ENCODE measurements around the gene TRAK1. TPM values are rescaled to one million over a fixed set of nuclear protein-coding genes. Genes with fewer than 3 reads are reported as not detected.

Gene TRAK1
- total RNA-seq, 2 donors from 2014 or later, result 17.4 to 23.8 TPM

- no peak overlapping the region for H3K27ac Mint-ChIP-seq
- H3K36me3 Mint-ChIP-seq (ENCODE audit: low read depth), result peaks cover 7% of the 10 kb centered on the region
- no peaks in the 10 kb centered on the region for H3K27me3 Mint-ChIP-seq
- H3K4me1 Mint-ChIP-seq, result peaks cover 4% of the 10 kb centered on the region
- no peaks in the 10 kb centered on the region for H3K9me3 Mint-ChIP-seq
- ATAC-seq (replicated peaks), result no peak
- H3K4me3 Mint-ChIP-seq, result no peak overlapping the region
Observed at GRCh38 chr3:42134867-42135464, 43.8 kb downstream of the TRAK1 start.

GRCh38 chr3:42139621-42140453 lies 48.7 kb downstream of the TRAK1 start:
- peaks cover 14% of the 10 kb centered on the region for H3K4me1 Mint-ChIP-seq

GRCh38 chr3:42140665-42141203 lies 49.6 kb downstream of the TRAK1 start:
- no peaks in the 10 kb centered on the region for H3K27me3 Mint-ChIP-seq
- no peak for ATAC-seq (replicated peaks)
- no peak overlapping the region for H3K4me3 Mint-ChIP-seq
- H3K4me1 Mint-ChIP-seq, result peaks cover 12% of the 10 kb centered on the region
- no peaks in the 10 kb centered on the region for H3K9me3 Mint-ChIP-seq
- H3K36me3 Mint-ChIP-seq (ENCODE audit: low read depth), result no peaks in the 10 kb centered on the region
- H3K27ac Mint-ChIP-seq, result no peak overlapping the region

More at GRCh38 chr3:42139621-42140453, 48.7 kb downstream of the TRAK1 start:
- ATAC-seq (replicated peaks), result no peak
- Mint-ChIP-seq H3K9me3 (no peaks in the 10 kb centered on the region), H3K36me3 (ENCODE audit: low read depth) (no peaks in the 10 kb centered on the region), H3K27me3 (no peaks in the 10 kb centered on the region), H3K27ac (no peak overlapping the region), H3K4me3 (no peak overlapping the region)

- H3K4me1 Mint-ChIP-seq, result peaks cover 11% of the 10 kb centered on the region
- H3K4me3 Mint-ChIP-seq, result no peak overlapping the region
- ATAC-seq (replicated peaks), result no peak
- no peaks in the 10 kb centered on the region for H3K36me3 Mint-ChIP-seq (ENCODE audit: low read depth)
- no peaks in the 10 kb centered on the region for H3K9me3 Mint-ChIP-seq
- H3K27ac Mint-ChIP-seq, result no peak overlapping the region
- no peaks in the 10 kb centered on the region for H3K27me3 Mint-ChIP-seq
Observed at GRCh38 chr3:42143440-42143839, 52.3 kb downstream of the TRAK1 start.

- Mint-ChIP-seq H3K4me1 (peaks cover 15% of the 10 kb centered on the region), H3K36me3 (ENCODE audit: low read depth) (no peaks in the 10 kb centered on the region), H3K27ac (no peak overlapping the region), H3K27me3 (no peaks in the 10 kb centered on the region), H3K9me3 (no peaks in the 10 kb centered on the region), H3K4me3 (no peak overlapping the region)
- no peak for ATAC-seq (replicated peaks)
Observed at GRCh38 chr3:42144209-42144608, 53.1 kb downstream of the TRAK1 start.

GRCh38 chr3:42148086-42148848 lies 57.1 kb downstream of the TRAK1 start:
- no peak overlapping the region for H3K27ac Mint-ChIP-seq
- H3K36me3 Mint-ChIP-seq (ENCODE audit: low read depth), result no peaks in the 10 kb centered on the region
- H3K27me3 Mint-ChIP-seq, result no peaks in the 10 kb centered on the region
- no peak overlapping the region for H3K4me3 Mint-ChIP-seq
- ATAC-seq (replicated peaks), result no peak
- peaks cover 23% of the 10 kb centered on the region for H3K4me1 Mint-ChIP-seq
- H3K9me3 Mint-ChIP-seq, result no peaks in the 10 kb centered on the region

- H3K27ac Mint-ChIP-seq, result no peak overlapping the region
- no peaks in the 10 kb centered on the region for H3K9me3 Mint-ChIP-seq
- H3K4me1 Mint-ChIP-seq, result peaks cover 21% of the 10 kb centered on the region
- H3K36me3 Mint-ChIP-seq (ENCODE audit: low read depth), result no peaks in the 10 kb centered on the region
- H3K4me3 Mint-ChIP-seq, result no peak overlapping the region
- no peaks in the 10 kb centered on the region for H3K27me3 Mint-ChIP-seq
- no peak for ATAC-seq (replicated peaks)
Observed at GRCh38 chr3:42148982-42149432, 57.9 kb downstream of the TRAK1 start.

- Mint-ChIP-seq H3K36me3 (ENCODE audit: low read depth) (no peaks in the 10 kb centered on the region), H3K4me3 (no peak overlapping the region), H3K27me3 (no peaks in the 10 kb centered on the region), H3K9me3 (no peaks in the 10 kb centered on the region), H3K4me1 (peaks cover 17% of the 10 kb centered on the region), H3K27ac (no peak overlapping the region)
- no peak for ATAC-seq (replicated peaks)
Observed at GRCh38 chr3:42149532-42149931, 58.4 kb downstream of the TRAK1 start.

GRCh38 chr3:42149975-42150374 lies 58.8 kb downstream of the TRAK1 start:
- Mint-ChIP-seq H3K9me3 (no peaks in the 10 kb centered on the region), H3K36me3 (ENCODE audit: low read depth) (no peaks in the 10 kb centered on the region), H3K4me1 (peaks cover 17% of the 10 kb centered on the region), H3K27ac (no peak overlapping the region), H3K4me3 (no peak overlapping the region), H3K27me3 (no peaks in the 10 kb centered on the region)
- no peak for ATAC-seq (replicated peaks)

GRCh38 chr3:42151596-42152168 lies 60.5 kb downstream of the TRAK1 start:
- no peaks in the 10 kb centered on the region for H3K27me3 Mint-ChIP-seq
- no peak overlapping the region for H3K4me3 Mint-ChIP-seq
- no peaks in the 10 kb centered on the region for H3K9me3 Mint-ChIP-seq
- no peaks in the 10 kb centered on the region for H3K36me3 Mint-ChIP-seq (ENCODE audit: low read depth)
- no peak overlapping the region for H3K27ac Mint-ChIP-seq
- ATAC-seq (replicated peaks), result no peak
- peaks cover 24% of the 10 kb centered on the region for H3K4me1 Mint-ChIP-seq

- ATAC-seq (replicated peaks), result no peak
- Mint-ChIP-seq H3K36me3 (ENCODE audit: low read depth) (no peaks in the 10 kb centered on the region), H3K9me3 (no peaks in the 10 kb centered on the region), H3K4me1 (peaks cover 24% of the 10 kb centered on the region), H3K27ac (no peak overlapping the region), H3K4me3 (no peak overlapping the region), H3K27me3 (no peaks in the 10 kb centered on the region)
Observed at GRCh38 chr3:42152193-42152592, 61.0 kb downstream of the TRAK1 start.

GRCh38 chr3:42153039-42153438 lies 61.9 kb downstream of the TRAK1 start:
- no peak for ATAC-seq (replicated peaks)
- Mint-ChIP-seq H3K4me3 (no peak overlapping the region), H3K27ac (no peak overlapping the region), H3K27me3 (no peaks in the 10 kb centered on the region), H3K9me3 (no peaks in the 10 kb centered on the region), H3K4me1 (peaks cover 28% of the 10 kb centered on the region), H3K36me3 (ENCODE audit: low read depth) (no peaks in the 10 kb centered on the region)

- Mint-ChIP-seq H3K36me3 (ENCODE audit: low read depth) (no peaks in the 10 kb centered on the region), H3K4me3 (no peak overlapping the region), H3K27ac (no peak overlapping the region), H3K27me3 (no peaks in the 10 kb centered on the region), H3K4me1 (peaks cover 25% of the 10 kb centered on the region), H3K9me3 (no peaks in the 10 kb centered on the region)
- peak; percentile 92 for ATAC-seq (replicated peaks)
Observed at GRCh38 chr3:42157540-42158538, 66.7 kb downstream of the TRAK1 start.
